ENCODE measurements around the gene NANS.

DNA sequence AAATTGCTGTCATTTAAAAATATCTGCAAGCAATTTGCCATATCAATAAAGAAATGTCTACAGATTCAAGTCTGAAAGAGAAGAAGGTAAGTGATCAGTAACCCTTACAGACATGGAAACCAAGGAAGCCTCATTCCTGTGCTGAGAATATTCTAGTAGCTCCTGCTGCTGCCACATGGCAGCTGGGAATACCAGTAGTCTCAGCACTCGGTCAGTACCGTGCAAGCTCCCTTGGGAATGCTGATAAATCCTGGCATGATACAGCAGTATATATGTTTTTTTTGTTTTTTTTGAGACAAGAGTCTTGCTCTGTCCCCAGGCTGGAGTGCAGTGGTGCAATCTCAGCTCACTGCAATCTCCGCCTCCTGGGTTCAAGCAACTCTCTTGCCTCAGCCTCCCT is 27.9 kb downstream of the NANS start:
- TF ChIP-seq ESRRA (CRISPR knock-in tag; IDR thresholded peaks at IDR 0.05; ENCODE audit: borderline replicate concordance) (no peak), SP1 (CRISPR knock-in tag; conservative IDR thresholded peaks at IDR 0.05) (no peak)
- TF ChIP-seq, protein P1, sequence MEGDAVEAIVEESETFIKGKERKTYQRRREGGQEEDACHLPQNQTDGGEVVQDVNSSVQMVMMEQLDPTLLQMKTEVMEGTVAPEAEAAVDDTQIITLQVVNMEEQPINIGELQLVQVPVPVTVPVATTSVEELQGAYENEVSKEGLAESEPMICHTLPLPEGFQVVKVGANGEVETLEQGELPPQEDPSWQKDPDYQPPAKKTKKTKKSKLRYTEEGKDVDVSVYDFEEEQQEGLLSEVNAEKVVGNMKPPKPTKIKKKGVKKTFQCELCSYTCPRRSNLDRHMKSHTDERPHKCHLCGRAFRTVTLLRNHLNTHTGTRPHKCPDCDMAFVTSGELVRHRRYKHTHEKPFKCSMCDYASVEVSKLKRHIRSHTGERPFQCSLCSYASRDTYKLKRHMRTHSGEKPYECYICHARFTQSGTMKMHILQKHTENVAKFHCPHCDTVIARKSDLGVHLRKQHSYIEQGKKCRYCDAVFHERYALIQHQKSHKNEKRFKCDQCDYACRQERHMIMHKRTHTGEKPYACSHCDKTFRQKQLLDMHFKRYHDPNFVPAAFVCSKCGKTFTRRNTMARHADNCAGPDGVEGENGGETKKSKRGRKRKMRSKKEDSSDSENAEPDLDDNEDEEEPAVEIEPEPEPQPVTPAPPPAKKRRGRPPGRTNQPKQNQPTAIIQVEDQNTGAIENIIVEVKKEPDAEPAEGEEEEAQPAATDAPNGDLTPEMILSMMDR (IDR thresholded peaks at IDR 0.05), result no peak
